Ramos (cell line): ENCODE results near the gene VKORC1.
"Not testable (repeated sequence)": the region's sequence is repeated elsewhere in the genome, so short reads cannot be mapped to it uniquely, and the experiment has no call there.

ENCODE experiments used
- in situ Hi-C: fragments of 300-500 bp; cut with MboI; formaldehyde crosslinking; loops from one replicate; pipeline ENCODE4 v1.14.3; 2022; ENCODE audit warnings: low sequenced_read_pairs; ENCODE audit not compliant: unreplicated experiment

The VKORC1 gene

GRCh38 chr16:31108035-31108793 is 13.6 kb upstream of the VKORC1 start, which contains the start of gene BCKDK:
Gene BCKDK, plus strand, starts transcription at chr16:31108386. Its CDS starts 838 bp downstream, at chr16:31109224.
- in situ Hi-C loops = no loop called here

GRCh38 chr16:31107465-31107867 is 12.9 kb upstream of the VKORC1 start:
- in situ Hi-C loops = no loop called here

DNA sequence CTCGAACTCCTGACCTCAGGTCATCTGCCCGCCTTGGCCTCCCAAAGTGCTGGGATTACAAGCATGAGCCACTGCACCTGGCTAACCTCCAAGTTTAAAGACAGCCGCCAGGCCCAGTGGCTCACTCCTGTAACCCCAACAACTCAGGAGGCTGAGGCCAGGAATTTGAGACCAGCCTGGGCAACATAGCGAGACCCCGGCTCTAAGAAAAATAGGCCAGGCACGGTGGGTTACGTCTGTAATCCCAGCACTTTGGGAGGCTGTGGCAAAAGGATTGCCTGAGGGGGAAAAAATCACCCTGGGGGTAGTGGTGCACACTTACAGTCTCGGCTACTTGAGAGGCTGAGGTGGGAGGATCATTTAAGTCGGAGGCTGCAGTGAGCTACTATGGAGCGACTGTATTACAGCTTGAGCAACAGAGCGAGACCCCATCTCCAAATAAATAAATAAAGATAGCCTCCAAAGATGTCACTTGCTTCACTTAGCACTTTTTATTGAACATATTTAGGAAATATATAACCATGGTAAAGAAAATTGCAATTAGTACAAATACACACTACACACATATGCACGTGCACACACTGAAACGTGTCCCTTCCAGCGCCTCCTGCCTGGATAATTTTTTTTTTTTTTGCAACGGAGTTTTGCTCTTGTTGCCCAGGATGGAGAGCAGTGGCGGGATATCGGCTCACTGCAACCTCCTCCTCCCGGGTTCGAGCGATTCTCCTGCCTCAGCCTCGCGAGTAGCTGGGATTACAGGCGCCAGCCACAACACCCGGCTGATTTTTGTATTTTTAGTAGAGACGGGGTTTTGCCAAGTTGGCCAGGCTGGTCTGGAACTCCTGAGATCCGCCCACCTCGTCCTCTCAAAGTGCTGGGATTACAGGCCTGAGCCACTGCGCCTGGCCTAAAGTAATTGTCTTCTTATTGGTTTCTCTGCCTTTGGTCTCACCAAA is 12.2 kb upstream of the VKORC1 start:
- in situ Hi-C loops = no loop called here

- in situ Hi-C loops = no loop called here
These were observed 11.1 kb upstream of the VKORC1 start for GRCh38 chr16:31105677-31106213.

DNA sequence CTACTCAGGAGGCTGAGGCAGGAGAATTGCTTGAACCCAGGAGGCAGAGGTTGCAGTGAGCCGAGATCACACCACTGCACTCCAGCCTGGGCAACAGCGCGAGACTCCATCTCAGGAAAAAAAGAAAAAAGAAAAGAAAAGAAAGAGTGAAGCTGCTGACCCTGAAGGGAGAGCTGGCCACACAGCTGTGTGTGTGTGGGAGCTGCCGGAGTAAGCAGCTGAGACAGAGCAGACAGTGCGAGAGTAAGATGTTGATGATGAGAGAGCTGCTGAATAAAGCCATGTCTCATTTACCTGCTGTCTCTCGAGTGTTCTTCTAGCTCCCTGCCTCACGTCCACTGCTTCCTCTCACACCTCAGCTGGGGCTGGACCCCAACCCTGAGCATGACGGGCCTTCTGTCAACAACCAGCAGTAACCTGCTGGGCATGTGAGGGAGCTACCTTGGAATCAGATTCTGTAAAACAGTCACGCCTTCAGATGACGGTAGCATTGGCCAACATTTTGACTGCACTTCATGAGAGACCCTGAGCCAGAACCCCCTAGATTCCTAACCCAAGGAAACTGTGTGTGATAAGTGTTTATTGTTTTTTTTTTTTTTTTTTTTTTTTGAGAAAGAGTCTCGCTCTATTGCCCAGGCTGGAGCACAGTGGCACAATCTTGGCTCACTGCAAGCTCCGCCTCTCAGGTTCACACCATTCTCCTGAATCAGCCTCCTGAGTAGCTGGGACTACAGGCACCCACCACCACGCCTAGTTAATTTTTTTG is 6.5 kb upstream of the VKORC1 start:
- in situ Hi-C loops = not testable (repeated sequence)

DNA sequence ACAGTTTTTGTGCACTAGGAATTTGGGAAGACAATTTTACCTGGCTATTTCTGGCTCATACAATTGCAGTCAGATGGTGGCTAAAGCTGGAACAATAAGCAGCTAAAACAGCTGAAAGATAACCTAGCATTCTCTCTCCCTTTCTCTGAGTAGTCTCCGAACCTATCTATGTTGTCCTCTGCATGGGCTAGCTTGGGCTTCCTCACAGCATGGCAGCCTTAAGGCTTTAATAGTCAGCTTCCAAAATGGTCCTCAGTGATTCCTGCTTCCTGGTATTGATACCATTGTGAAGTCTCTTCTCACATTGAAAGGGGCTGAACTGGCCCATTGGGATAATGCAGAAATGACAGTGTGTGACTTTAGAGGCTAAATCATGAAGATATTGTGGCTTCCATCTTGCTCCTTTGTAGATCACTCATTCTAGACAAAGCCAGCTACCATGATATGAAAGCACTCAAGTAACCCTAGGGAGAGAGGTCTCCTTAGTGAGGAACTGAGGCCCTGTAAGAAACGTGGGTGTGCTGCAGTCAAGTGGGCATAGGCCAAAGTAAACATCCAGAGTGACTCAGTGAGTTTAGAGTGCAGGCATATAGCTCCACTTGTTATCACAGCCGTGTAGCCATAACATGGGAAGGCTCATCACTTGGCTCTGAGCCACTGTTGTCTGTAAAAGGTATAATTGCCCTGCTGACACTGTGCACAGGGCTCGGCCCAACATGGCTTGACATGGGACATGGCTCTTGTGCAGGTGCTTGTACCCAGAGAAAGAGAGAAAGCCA is 5.5 kb upstream of the VKORC1 start:
- in situ Hi-C loops = no loop called here

GRCh38 chr16:31094088-31094423 is 541 bp downstream of the VKORC1 start:
- in situ Hi-C loops = no loop called here

DNA sequence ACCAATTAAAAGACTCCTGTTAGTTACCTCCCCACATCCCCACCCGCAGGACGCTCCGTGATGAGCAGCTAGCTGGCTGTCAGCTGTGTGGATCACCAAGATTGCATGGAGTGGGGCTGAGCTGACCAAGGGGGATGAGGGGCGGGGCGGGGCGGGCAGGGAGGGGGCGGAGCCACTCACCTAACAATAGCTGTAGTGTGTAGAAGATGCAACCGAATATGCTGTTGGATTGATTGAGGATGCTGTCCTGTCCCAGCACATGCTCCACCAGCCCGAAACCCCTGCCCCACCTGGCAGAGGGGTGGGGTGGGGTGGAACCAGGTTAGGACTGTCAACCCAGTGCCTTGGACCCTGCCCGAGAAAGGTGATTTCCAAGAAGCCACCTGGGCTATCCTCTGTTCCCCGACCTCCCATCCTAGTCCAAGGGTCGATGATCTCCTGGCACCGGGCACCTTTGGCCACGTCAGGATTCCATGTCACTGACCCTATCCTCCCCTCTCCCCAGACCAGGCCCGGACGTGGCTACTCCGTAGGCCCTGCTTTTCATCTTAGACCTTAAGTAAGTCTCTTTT is 1.4 kb downstream of the VKORC1 start:
- in situ Hi-C loops = no loop called here

- in situ Hi-C loops = no loop called here
These were observed 2.3 kb downstream of the VKORC1 start for GRCh38 chr16:31092330-31092729.

DNA sequence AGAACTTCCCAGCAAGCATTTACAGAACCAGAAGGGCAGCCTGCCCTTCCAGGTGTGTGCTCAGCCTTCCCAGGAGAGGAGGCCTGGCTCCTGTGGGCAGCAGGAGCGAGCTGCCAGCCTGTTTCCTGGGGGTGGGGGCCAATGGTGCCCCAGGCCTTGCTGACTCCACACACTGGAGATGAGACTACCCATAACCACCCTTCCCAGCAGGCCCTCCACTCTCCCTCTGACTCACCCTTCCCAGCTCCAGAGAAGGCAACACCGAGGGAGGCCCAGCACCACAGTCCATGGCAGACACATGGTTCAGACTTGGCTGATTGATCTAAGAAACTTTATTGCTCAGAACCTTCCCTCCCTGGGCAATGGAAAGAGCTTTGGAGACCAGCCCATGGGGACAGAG is 4.1 kb downstream of the VKORC1 start:
- in situ Hi-C loops = no loop called here

DNA sequence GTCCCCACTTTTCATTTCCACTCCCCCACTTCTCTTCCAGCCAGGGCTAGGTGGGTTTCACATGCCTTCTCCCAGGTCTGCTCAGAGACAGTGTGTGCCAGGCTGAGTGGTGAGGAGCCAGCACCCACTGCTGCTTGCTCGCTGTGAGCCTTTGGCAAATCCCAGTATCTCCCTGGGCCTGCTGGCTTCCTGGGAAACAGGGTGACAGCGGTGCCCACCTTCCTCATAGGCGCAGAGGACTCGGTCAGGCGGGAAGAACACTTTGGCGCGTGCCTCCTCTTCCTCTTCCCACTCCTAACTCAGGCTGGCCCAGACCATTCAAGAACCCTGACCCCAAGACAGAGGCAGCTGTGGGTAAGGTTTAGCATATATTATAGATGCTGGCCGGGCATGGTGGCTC is 5.4 kb downstream of the VKORC1 start:
- in situ Hi-C loops = no loop called here

GRCh38 chr16:31088459-31089183 is 6.0 kb downstream of the VKORC1 start, which contains the start of gene PRSS53:
Gene PRSS53, minus strand, starts transcription at chr16:31088943. Its CDS starts 134 bp downstream, at chr16:31088809.
- in situ Hi-C loops = no loop called here

GRCh38 chr16:31087971-31088370 is 6.6 kb downstream of the VKORC1 start:
- in situ Hi-C loops = no loop called here

- in situ Hi-C loops = no loop called here
These were observed 7.1 kb downstream of the VKORC1 start for GRCh38 chr16:31087481-31087880.

DNA sequence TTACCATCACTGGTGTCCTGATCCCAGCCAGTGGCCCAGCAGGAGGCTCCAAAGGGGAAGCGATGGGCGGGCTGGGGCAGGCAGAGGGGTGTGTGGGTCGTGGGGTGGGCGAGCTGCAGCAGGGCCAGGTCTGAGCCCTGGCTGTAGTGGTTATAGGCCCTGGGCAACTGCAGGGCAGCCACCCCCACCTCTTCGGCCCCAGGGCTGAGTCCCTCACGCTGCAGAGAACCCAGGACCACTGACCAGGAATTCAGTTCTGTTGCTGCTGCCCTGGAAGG is 8.0 kb downstream of the VKORC1 start:
- in situ Hi-C loops = no loop called here

DNA sequence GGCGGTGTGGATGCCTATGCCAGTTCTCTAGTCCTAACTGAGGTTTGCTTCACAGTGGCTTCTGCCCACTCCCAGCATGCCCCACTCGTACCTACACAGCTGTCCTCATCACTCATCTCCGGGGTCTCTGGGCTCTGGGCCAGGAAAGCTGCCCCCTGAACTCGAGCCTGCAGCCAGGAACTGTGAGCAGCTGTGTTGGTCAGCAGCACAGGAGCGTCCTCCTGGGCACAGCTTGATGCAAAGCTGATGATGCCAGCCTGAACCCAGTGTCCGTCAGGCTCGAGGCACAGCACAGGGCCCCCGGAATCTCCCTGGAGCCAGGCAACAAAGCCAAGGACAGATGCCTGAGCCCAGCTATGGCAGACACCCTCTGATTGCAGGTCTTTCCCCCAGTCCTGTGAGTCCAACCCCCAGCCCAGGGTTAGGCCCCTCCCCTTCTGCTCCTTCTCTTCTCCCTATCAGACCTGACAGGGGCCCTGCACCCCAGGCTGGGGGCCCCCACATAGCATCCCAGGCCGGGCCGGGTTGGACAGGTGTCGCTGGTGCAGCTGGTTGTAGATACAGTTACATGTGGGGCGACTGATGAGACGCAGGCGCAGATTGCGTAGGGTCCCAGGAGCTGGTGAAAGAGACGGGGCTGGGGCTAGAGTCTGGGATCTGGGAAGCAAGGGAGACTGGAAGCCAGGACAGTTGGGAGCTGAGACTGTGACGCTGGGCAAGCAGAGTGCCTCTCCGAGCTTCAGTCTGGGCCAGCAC is 8.5 kb downstream of the VKORC1 start:
- in situ Hi-C loops = no loop called here

GRCh38 chr16:31085411-31085810 is 9.2 kb downstream of the VKORC1 start:
- in situ Hi-C loops = no loop called here
